Measurements from ENCODE around the gene MYBPC1.

- TF ChIP-seq EZH2 (IDR thresholded peaks at IDR 0.05; ENCODE audit: low read depth, unreplicated experiment) (no peak), POLR2AphosphoS5 (IDR thresholded peaks at IDR 0.05; ENCODE audit: low read depth) (no peak), CREB1 (CRISPR knock-in tag; IDR thresholded peaks at IDR 0.05; ENCODE audit: low read depth) (no peak), CTCF (conservative IDR thresholded peaks at IDR 0.05; ENCODE audit: low read depth in 2 of 2) (no peak), ZNF114 (CRISPR knock-in tag; IDR thresholded peaks at IDR 0.05) (no peak), NANOG (IDR thresholded peaks at IDR 0.05; ENCODE audit: borderline replicate concordance) (no peak), EZH2phosphoT487 (IDR thresholded peaks at IDR 0.05; ENCODE audit: unreplicated experiment) (no peak), REST (IDR thresholded peaks at IDR 0.05; ENCODE audit: unreplicated experiment) (no peak), STAT1 (IDR thresholded peaks at IDR 0.05; ENCODE audit: unreplicated experiment) (no peak), ZNF331 (CRISPR knock-in tag; IDR thresholded peaks at IDR 0.05; ENCODE audit: low read depth) (no peak), JUNB (IDR thresholded peaks at IDR 0.05; ENCODE audit: unreplicated experiment) (no peak)
Observed at GRCh38 chr12:101594700-101595099, at the start of gene MYBPC1.

Data from GM23338 (cell line).